GM10266 (cell line): ENCODE results near the gene C17orf113.

Experiments used
- DNase-seq: peaks from one replicate; pipeline ENCODE4 v3.0.0; 2012; ENCODE audit errors: extremely low spot score
- TF ChIP-seq, protein P1 (sequence below): IDR thresholded peaks from 2 replicates; pipeline ENCODE4 v1.5.1; 2012; ENCODE audit warnings: mild to moderate bottlenecking, low read depth; ENCODE audit not compliant: control insufficient read depth, insufficient read depth; ENCODE audit errors: missing control alignments

Gene C17orf113

DNA sequence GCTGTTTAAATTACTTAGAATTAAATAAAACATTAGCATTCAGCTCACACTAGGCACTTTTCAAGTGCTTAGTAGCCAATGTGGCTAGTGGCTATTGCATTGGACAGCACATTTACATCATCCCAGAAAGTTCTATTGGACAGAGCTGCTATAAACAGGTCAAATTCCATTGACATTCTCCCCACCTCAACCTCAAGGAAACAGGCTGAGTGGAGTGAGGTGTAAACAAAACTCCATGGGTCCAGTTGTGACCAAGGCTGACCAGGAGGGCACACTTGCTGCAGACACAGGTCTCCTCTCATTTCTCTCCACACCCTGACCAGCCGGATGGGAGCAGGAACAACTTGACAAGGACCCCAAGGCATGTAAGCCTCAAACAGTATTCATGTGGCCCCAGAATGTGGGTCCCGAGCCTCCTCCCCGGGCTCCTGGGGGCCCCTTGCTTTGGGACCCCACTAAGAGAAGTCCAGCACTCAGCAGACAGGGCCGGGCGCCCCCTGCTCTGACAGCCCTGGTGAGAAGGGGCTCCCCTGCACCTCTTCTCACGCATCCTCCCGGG, 488 bp downstream of the C17orf113 start:
- no peak for DNase-seq
- TF ChIP-seq, protein P1, sequence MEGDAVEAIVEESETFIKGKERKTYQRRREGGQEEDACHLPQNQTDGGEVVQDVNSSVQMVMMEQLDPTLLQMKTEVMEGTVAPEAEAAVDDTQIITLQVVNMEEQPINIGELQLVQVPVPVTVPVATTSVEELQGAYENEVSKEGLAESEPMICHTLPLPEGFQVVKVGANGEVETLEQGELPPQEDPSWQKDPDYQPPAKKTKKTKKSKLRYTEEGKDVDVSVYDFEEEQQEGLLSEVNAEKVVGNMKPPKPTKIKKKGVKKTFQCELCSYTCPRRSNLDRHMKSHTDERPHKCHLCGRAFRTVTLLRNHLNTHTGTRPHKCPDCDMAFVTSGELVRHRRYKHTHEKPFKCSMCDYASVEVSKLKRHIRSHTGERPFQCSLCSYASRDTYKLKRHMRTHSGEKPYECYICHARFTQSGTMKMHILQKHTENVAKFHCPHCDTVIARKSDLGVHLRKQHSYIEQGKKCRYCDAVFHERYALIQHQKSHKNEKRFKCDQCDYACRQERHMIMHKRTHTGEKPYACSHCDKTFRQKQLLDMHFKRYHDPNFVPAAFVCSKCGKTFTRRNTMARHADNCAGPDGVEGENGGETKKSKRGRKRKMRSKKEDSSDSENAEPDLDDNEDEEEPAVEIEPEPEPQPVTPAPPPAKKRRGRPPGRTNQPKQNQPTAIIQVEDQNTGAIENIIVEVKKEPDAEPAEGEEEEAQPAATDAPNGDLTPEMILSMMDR, result no peak

DNA sequence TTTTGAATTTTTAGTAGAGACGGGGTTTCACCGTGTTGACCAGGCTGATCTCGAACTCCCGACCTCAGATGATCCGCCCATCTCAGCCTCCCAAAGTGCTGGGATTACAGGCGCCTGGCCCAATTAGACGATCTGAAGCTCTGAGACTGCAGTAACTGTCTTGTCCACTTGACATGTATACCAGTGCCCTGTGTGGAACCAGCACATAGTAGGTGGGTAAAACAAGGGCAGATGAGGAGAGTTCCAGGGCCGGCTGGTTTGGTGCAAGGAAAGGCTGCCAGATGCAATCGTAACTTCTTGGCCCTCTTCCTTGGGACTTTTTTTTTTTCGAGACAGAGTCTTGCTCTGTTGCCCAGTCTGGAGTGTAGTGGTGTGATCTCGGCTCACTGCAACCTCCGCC, 3.1 kb downstream of the C17orf113 start:
- TF ChIP-seq, protein P1, result no peak
- DNase-seq, result no peak

DNA sequence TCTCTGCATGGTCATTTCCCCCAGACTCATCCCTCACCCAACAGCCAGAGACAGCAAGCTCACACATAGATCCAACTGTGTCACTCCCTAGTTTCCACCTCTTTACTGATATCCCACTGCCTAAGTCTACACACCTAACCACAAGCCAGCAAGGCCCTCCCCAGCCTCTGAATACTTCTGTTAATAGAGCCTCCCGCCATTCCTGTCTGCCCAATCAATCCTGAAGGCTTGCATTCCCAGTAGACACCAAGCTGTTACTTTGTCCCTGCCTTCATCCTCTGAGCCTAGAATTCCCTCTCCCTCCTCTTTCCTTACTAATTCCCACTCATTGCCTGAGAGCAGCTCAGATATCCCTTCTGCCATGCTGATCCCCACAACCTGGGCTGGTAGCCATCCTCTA, 4.7 kb downstream of the C17orf113 start:
- TF ChIP-seq, protein P1, result no peak

DNA sequence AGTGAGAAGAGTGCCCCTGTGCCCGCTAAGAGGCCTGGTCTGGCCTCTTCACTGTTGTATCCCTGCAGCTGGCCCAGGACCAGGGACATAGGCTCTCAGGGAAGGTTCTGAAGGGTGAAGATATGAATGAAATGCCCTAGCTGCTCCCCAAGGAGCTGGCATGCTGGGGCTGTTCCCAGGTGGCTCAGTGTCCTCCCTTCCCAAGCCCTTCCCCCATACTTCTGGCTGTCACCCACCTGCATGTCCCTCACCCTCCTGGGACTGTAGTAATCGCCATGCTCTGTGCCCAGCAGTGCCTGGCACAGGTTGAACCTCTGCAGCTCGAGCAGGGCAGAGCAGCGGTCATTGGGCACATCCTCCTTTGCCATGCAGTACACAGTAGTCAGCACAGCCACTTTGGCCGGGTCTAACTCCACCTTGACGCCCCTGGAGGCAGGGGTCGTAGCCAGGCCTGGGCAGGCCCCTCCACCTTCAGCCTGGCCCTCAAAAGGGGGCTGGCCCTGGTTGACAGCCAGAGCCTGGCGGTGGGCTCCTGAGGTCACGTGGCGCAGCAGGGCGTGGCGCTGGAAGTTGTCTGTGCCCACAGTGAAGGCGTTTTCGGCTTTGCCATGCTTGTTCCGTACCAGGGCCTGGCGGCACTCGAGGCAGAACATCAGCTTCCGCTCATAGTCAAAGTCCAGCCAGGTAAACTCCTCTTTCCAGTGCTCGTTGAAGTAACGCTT, 7.6 kb downstream of the C17orf113 start:
- TF ChIP-seq, protein P1, result no peak
- no peak for DNase-seq

More for the DNA sequence above, 4.7 kb downstream of the C17orf113 start:
- no peak for DNase-seq

DNA sequence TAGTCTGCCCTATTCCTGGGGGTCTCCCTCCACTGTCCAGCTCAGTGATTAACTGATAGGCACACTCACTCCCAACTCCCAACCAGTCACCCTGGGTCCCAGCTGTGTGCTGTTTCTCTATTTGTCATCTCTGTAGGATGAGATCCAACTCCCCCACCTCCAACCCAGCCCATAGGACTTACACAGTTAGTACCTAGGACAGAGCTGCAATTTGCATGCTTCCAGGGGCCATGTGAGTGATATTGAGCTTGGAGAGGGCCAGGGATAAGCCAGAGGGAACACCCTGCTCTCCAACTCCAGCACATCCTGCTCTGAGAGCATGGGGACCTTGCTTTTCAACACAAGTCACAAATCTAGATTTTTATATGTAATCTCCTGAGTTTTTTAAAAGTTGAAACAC, 8.8 kb downstream of the C17orf113 start:
- TF ChIP-seq, protein P1, result no peak
- DNase-seq, result no peak

DNA sequence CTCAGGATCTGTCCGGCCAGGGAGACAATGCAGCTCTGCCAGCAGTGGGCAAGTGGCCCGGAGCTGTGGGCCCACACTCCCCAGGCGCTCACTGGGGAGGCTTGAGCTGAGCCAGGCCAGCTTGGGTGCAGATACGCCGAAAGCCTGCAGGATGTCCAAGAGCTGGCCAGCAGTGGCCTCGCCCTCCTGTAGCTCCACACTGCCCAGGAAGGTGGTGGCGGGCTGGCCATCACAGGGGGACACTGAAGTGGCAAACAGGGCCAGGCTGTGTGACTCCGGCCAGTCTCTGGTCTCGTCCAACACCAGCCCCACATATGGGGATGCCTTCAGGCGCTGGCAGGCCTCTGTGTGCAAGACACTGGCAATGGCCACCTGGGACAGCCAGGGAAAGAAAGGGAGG, 9.6 kb downstream of the C17orf113 start:
- DNase-seq, result no peak
- TF ChIP-seq, protein P1, result no peak

DNA sequence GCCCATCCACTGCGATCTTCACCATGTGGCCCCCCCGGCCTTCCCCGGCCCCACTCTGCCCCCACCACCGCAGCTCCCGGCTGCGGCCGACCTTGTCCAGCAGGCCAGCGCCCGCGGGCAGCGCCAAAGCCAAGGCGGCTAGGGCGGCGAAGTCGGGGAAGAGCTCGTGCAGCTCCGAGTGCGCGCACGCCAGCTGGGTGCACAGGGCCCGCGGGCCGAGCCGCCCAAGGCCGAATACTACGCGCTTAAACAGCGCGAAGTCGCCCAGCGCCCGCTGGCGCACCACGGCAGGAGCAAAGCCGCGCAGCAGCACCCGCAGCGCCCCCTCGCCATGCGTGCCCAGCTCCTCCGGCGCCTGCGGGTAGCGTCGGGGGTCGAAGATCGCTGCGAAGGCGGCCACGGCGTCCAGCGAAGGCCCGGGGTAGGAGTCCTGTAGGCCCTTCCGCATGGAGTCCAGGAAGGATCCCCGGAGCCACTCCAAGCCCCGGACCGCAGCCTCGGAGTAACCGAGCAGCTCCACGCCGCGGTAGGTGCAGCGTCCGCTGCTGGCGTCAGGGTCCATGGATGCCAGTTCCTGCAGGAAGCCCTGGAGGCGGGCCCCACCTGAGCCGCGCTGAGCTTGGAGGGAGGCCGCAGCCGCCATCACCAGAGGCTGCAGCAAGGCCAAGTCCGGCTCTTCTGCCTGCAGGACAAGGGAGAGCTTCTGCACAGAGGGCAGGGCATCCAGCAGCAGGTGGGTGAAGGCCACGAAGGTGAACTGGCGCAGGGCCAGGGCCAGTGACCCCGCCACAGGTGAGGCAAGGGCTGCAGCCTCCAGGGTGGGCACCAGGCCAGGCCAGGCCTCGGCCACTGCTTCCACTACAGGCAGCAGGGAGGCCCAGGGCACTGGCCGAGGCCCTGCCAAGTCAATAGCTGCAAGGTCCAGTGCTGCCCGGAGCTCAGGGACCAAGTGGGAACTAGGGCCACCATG, 10.3 kb downstream of the C17orf113 start:
- TF ChIP-seq, protein P1, result no peak

More for the DNA sequence above, 10.3 kb downstream of the C17orf113 start:
- DNase-seq, result no peak
